Parathyroid adenoma (tissue), 2 donors: ENCODE measurements around the gene FOXD2.

ENCODE experiments used
- H2AFZ ChIP-seq: fragments of 300-600 bp; sonication (generic); one replicate; pipeline ENCODE4 v1.7.0; 2017; ENCODE audit warnings: antibody characterized with exemption, mild to moderate bottlenecking
- H3K27ac ChIP-seq: fragments of 300-600 bp; sonication (generic); one replicate; pipeline ENCODE4 v1.7.0; 2017
- H3K27me3 ChIP-seq: fragments of 300-600 bp; sonication (generic); one replicate; pipeline ENCODE4 v1.7.0; 2017; ENCODE audit warnings: low read length; ENCODE audit not compliant: control insufficient read depth, insufficient read depth
- H3K36me3 ChIP-seq: fragments of 300-600 bp; sonication (generic); one replicate; pipeline ENCODE4 v1.7.0; 2017; ENCODE audit warnings: low read length; ENCODE audit not compliant: control insufficient read depth, insufficient read depth
- H3K4me1 ChIP-seq: fragments of 300-600 bp; sonication (generic); one replicate; pipeline ENCODE4 v1.7.0; 2017; ENCODE audit warnings: control low read depth
- H3K4me2 ChIP-seq: fragments of 300-600 bp; sonication (generic); one replicate; pipeline ENCODE4 v1.7.0; 2017; ENCODE audit warnings: low read length
- H3K4me3 ChIP-seq: fragments of 300-600 bp; sonication (generic); one replicate; pipeline ENCODE4 v1.7.0; 2017; ENCODE audit warnings: low read depth, low read length
- H3K79me2 ChIP-seq: fragments of 300-600 bp; sonication (generic); one replicate; pipeline ENCODE4 v1.7.0; 2017; ENCODE audit warnings: control low read depth
- H3K9ac ChIP-seq: fragments of 300-600 bp; sonication (generic); one replicate; pipeline ENCODE4 v1.7.0; 2017; ENCODE audit warnings: mild to moderate bottlenecking
- H3K9me3 ChIP-seq: fragments of 300-600 bp; sonication (generic); one replicate; pipeline ENCODE4 v1.7.0; 2017; ENCODE audit warnings: low read length; ENCODE audit not compliant: control insufficient read depth
- CTCF ChIP-seq: fragments of 300-600 bp; sonication (generic); IDR thresholded peaks from one replicate; pipeline ENCODE4 v1.7.0; 2017; ENCODE audit warnings: antibody characterized with exemption, mild to moderate bottlenecking
- donor health status: primary hyperparathyroidism.

Gene FOXD2

GRCh38 chr1:47435506-47436303 is 2.1 kb upstream of the FOXD2 start:
- H3K4me1 ChIP-seq = no peaks in the 10 kb centered on the region
- no peak for TF ChIP-seq CTCF
- no peaks in the 10 kb centered on the region for H3K79me2 ChIP-seq
- no peaks in the 10 kb centered on the region for H3K27me3 ChIP-seq
- H3K4me3 ChIP-seq = no peak overlapping the region
- H3K36me3 ChIP-seq = no peaks in the 10 kb centered on the region
- H3K9ac ChIP-seq = no peak overlapping the region
- no peak overlapping the region for H3K27ac ChIP-seq
- no peak overlapping the region for H2AFZ ChIP-seq
- no peaks in the 10 kb centered on the region for H3K9me3 ChIP-seq
- H3K4me2 ChIP-seq = no peak overlapping the region

GRCh38 chr1:47436304-47436978 is 1.4 kb upstream of the FOXD2 start:
- Histone ChIP-seq H3K4me2 (peak overlapping the region; percentile 83), H3K27ac (no peak overlapping the region), H3K79me2 (no peaks in the 10 kb centered on the region), H2AFZ (peak overlapping the region; percentile 77), H3K4me1 (no peaks in the 10 kb centered on the region), H3K36me3 (no peaks in the 10 kb centered on the region), H3K9me3 (no peaks in the 10 kb centered on the region), H3K9ac (no peak overlapping the region), H3K4me3 (peak overlapping the region; percentile 54), H3K27me3 (no peaks in the 10 kb centered on the region)
- peak; percentile 43 for TF ChIP-seq CTCF

- Histone ChIP-seq H3K27ac (no peak overlapping the region), H3K36me3 (no peaks in the 10 kb centered on the region), H3K9me3 (no peaks in the 10 kb centered on the region), H2AFZ (peak overlapping the region; percentile 77), H3K9ac (no peak overlapping the region), H3K4me3 (peak overlapping the region; percentile 54), H3K79me2 (no peaks in the 10 kb centered on the region), H3K4me1 (no peaks in the 10 kb centered on the region), H3K4me2 (peak overlapping the region; percentile 83), H3K27me3 (no peaks in the 10 kb centered on the region)
- no peak for TF ChIP-seq CTCF
Measured at GRCh38 chr1:47436979-47437446, 831 bp upstream of the FOXD2 start.

- Histone ChIP-seq H3K9ac (no peak overlapping the region), H2AFZ (peak overlapping the region; percentile 74), H3K27ac (no peak overlapping the region), H3K4me2 (peak overlapping the region; percentile 83), H3K9me3 (no peaks in the 10 kb centered on the region), H3K4me1 (no peaks in the 10 kb centered on the region), H3K4me3 (peak overlapping the region; percentile 54), H3K27me3 (no peaks in the 10 kb centered on the region), H3K79me2 (no peaks in the 10 kb centered on the region), H3K36me3 (no peaks in the 10 kb centered on the region)
- TF ChIP-seq CTCF = no peak
Measured at GRCh38 chr1:47438165-47439016, 547 bp downstream of the FOXD2 start.
